GM23338 (cell line): ENCODE measurements around the gene CMIP. TPM values are rescaled to one million over a fixed set of nuclear protein-coding genes. Genes with fewer than 3 reads are reported as not detected.

ENCODE experiments used
- ATAC-seq: fragments of 200-7000 bp; cut with Tn5 transposase; 3 replicates; pipeline ENCODE4 v1.9.1; 2020
- DNase-seq: peaks from one replicate; pipeline ENCODE4 v3.0.0-alpha.2; 2015; ENCODE audit warnings: low spot score
- H2AFZ ChIP-seq: fragments of 200-600 bp; sonication (generic); 2 replicates; pipeline ENCODE4 v1.8.0; 2016; ENCODE audit warnings: antibody characterized with exemption, mild to moderate bottlenecking, moderate library complexity
- H3F3A ChIP-seq: fragments of 200-600 bp; sonication (generic); replicated peaks from 2 replicates; pipeline ENCODE4 v1.8.0; 2017; ENCODE audit warnings: antibody characterized with exemption, mixed run types, low read depth
- H3K27ac ChIP-seq: fragments of 200-600 bp; sonication (generic); 2 replicates; pipeline ENCODE4 v1.6.1; 2016; ENCODE audit warnings: low read depth
- H3K27me3 ChIP-seq: fragments of 200-600 bp; sonication (generic); 2 replicates; pipeline ENCODE4 v1.8.0; 2016; ENCODE audit warnings: mild to moderate bottlenecking, mixed run types, moderate library complexity; ENCODE audit not compliant: insufficient read depth
- H3K36me3 ChIP-seq: fragments of 200-600 bp; sonication (generic); 2 replicates; pipeline ENCODE4 v1.8.0; 2016; ENCODE audit warnings: mild to moderate bottlenecking; ENCODE audit not compliant: insufficient read depth
- H3K4me1 ChIP-seq: fragments of 200-600 bp; sonication (generic); 2 replicates; pipeline ENCODE4 v1.8.0; 2016; ENCODE audit warnings: mild to moderate bottlenecking, moderate library complexity; ENCODE audit not compliant: insufficient read depth
- H3K4me2 ChIP-seq: fragments of 200-600 bp; sonication (generic); 2 replicates; pipeline ENCODE4 v1.7.1; 2017; ENCODE audit warnings: mixed run types
- H3K4me3 ChIP-seq: fragments of 200-600 bp; sonication (generic); 2 replicates; pipeline ENCODE4 v1.6.1; 2016; ENCODE audit warnings: mixed run types
- H3K79me2 ChIP-seq: fragments of 200-600 bp; sonication (generic); replicated peaks from 2 replicates; pipeline ENCODE4 v1.8.0; 2017; ENCODE audit warnings: mild to moderate bottlenecking; ENCODE audit not compliant: insufficient read depth
- H3K9me2 ChIP-seq: fragments of 200-600 bp; sonication (generic); 2 replicates; pipeline ENCODE4 v1.8.0; 2017; ENCODE audit not compliant: insufficient read depth
- H4K20me1 ChIP-seq: fragments of 200-600 bp; sonication (generic); replicated peaks from 2 replicates; pipeline ENCODE4 v1.8.0; 2017; ENCODE audit warnings: mild to moderate bottlenecking; ENCODE audit not compliant: insufficient read depth
- H3K27ac Mint-ChIP-seq: 2 replicates; pipeline ENCODE4 v1.8.0; 2020; ENCODE audit warnings: inconsistent platforms, mild to moderate bottlenecking, moderate library complexity, mixed read lengths
- H3K27me3 Mint-ChIP-seq: 3 replicates; pipeline ENCODE4 v1.8.0; 2022; ENCODE audit warnings: low read depth, mild to moderate bottlenecking, moderate library complexity, mixed read lengths, inconsistent platforms; ENCODE audit not compliant: insufficient read depth, poor library complexity
- H3K36me3 Mint-ChIP-seq: 3 replicates; pipeline ENCODE4 v1.8.0; 2021; ENCODE audit warnings: low read depth, mild to moderate bottlenecking, inconsistent platforms, moderate library complexity, mixed read lengths
- H3K4me1 Mint-ChIP-seq: 3 replicates; pipeline ENCODE4 v1.8.0; 2020; ENCODE audit warnings: mild to moderate bottlenecking, inconsistent platforms, mixed read lengths
- H3K4me3 Mint-ChIP-seq: 3 replicates; pipeline ENCODE4 v1.8.0; 2021; ENCODE audit warnings: moderate library complexity, mild to moderate bottlenecking, inconsistent platforms, mixed read lengths
- H3K9me3 Mint-ChIP-seq: 3 replicates; pipeline ENCODE4 v1.8.0; 2020; ENCODE audit warnings: moderate library complexity, mild to moderate bottlenecking, inconsistent platforms, mixed read lengths
- CREB1 ChIP-seq: fragments of 250-450 bp; sonication (Bioruptor Pico); IDR thresholded peaks from 2 replicates; pipeline ENCODE4 v1.5.0; 2020; ENCODE audit warnings: low read depth, mild to moderate bottlenecking, moderate library complexity
- EZH2 ChIP-seq: fragments of 200-600 bp; sonication (generic); IDR thresholded peaks from one replicate; pipeline ENCODE4 v1.8.0; 2017; ENCODE audit warnings: antibody characterized with exemption, mild to moderate bottlenecking, low read depth; ENCODE audit not compliant: unreplicated experiment
- EZH2phosphoT487 ChIP-seq: fragments of 200-600 bp; sonication (generic); IDR thresholded peaks from one replicate; pipeline ENCODE4 v1.8.1; 2018; ENCODE audit warnings: antibody characterized with exemption; ENCODE audit not compliant: unreplicated experiment
- JUNB ChIP-seq: IDR thresholded peaks from one replicate; pipeline ENCODE4 v1.6.1; 2016; ENCODE audit warnings: antibody characterized with exemption; ENCODE audit not compliant: unreplicated experiment
- NANOG ChIP-seq: IDR thresholded peaks from 2 replicates; pipeline ENCODE4 v1.6.1; 2016; ENCODE audit warnings: antibody characterized with exemption, borderline replicate concordance
- POLR2AphosphoS5 ChIP-seq: IDR thresholded peaks from 2 replicates; pipeline ENCODE4 v1.6.1; 2016; ENCODE audit warnings: antibody characterized with exemption, low read depth
- STAT1 ChIP-seq: IDR thresholded peaks from one replicate; pipeline ENCODE4 v1.6.1; 2016; ENCODE audit warnings: antibody characterized with exemption; ENCODE audit not compliant: unreplicated experiment
- ZNF114 ChIP-seq: fragments of 250-450 bp; sonication (Bioruptor Pico); IDR thresholded peaks from 2 replicates; pipeline ENCODE4 v1.5.0; 2020; ENCODE audit warnings: mild to moderate bottlenecking, moderate library complexity
- ZNF331 ChIP-seq: fragments of 250-450 bp; sonication (Bioruptor Pico); IDR thresholded peaks from 2 replicates; pipeline ENCODE4 v1.5.0; 2020; ENCODE audit warnings: low read depth, mild to moderate bottlenecking, moderate library complexity
- polyA plus RNA-seq: library from polyadenylated mRNA; unstranded; fragments of >200 nt; fragmentation: Nextera tagmentation; extraction: Ambion mirVana; gene quantifications from 2 replicates; pipeline ENCODE4 v1.2.1, GENCODE V29; 2016
- total RNA-seq: library from RNA; depleted of rRNA; stranded (reverse); fragments of >200 nt; shearing (Covaris generic); gene quantifications from 2 replicates; pipeline ENCODE4 v1.2.3, GENCODE V29; 2014
- TF ChIP-seq, protein P1 (sequence below), 2 experiments: fragments of 200-600 bp in 1 of 2; sonication (generic) in 1 of 2; conservative IDR thresholded peaks; 2 replicates each; pipeline versions ENCODE4 v1.5.1 to v1.6.1; 2016 to 2017; ENCODE audit warnings: antibody characterized with exemption in 2 of 2, low read depth in 2 of 2, mild to moderate bottlenecking in 2 of 2, moderate library complexity in 1 of 2
- TF ChIP-seq, protein P2 (sequence below): IDR thresholded peaks from 2 replicates; pipeline ENCODE4 v1.6.1; 2016; ENCODE audit warnings: antibody characterized with exemption
- TF ChIP-seq, protein P3 (sequence below): IDR thresholded peaks from one replicate; pipeline ENCODE4 v1.6.1; 2018; ENCODE audit warnings: antibody characterized with exemption; ENCODE audit not compliant: unreplicated experiment
- TF ChIP-seq, protein P4 (sequence below): fragments of 250-450 bp; sonication (Bioruptor Pico); IDR thresholded peaks from 2 replicates; pipeline ENCODE4 v1.5.0; 2020; ENCODE audit warnings: mild to moderate bottlenecking, moderate library complexity

The CMIP gene
- total and polyA plus RNA-seq, 2 experiments from 2014 or later = 9.5 to 62.3 TPM

DNA sequence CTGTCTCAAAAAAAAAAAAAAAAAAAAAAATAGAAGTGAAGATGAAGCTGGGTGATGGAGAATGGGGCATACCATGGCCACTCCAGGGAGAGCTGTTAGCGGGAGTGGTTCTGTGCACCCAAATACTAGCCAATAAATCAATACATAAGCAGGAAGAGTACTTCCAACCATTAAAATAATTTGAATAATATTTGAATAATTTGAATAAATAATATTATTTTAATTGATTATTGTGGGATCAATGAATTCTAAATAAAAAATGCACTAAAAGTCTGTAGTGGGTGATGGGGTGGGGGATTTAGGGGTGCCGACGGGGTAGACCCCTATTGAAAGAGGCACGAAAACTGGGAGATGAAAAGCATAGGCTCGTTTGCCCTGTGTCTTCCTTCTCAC, 41.4 kb upstream of the CMIP start:
- no peak for ATAC-seq
- Histone ChIP-seq H3K79me2 (no peaks in the 10 kb centered on the region), H4K20me1 (no peaks in the 10 kb centered on the region), H3K4me2 (no peak overlapping the region), H3K9me2 (no peaks in the 10 kb centered on the region), H3K4me3 (no peak overlapping the region), H3F3A (no peaks in the 10 kb centered on the region), H3K27ac (no peak overlapping the region), H3K36me3 (no peaks in the 10 kb centered on the region), H3K4me1 (no peaks in the 10 kb centered on the region), H2AFZ (no peak overlapping the region), H3K27me3 (no peaks in the 10 kb centered on the region; the same call in 1 of the 2 replicates)
- H3K4me3 Mint-ChIP-seq = no peak overlapping the region
- DNase-seq = no peak
- TF ChIP-seq, protein P1, sequence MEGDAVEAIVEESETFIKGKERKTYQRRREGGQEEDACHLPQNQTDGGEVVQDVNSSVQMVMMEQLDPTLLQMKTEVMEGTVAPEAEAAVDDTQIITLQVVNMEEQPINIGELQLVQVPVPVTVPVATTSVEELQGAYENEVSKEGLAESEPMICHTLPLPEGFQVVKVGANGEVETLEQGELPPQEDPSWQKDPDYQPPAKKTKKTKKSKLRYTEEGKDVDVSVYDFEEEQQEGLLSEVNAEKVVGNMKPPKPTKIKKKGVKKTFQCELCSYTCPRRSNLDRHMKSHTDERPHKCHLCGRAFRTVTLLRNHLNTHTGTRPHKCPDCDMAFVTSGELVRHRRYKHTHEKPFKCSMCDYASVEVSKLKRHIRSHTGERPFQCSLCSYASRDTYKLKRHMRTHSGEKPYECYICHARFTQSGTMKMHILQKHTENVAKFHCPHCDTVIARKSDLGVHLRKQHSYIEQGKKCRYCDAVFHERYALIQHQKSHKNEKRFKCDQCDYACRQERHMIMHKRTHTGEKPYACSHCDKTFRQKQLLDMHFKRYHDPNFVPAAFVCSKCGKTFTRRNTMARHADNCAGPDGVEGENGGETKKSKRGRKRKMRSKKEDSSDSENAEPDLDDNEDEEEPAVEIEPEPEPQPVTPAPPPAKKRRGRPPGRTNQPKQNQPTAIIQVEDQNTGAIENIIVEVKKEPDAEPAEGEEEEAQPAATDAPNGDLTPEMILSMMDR (conservative IDR thresholded peaks at IDR 0.05; ENCODE audit: low read depth in 2 of 2) = no peak
- TF ChIP-seq NANOG = no peak
- TF ChIP-seq, protein P2, sequence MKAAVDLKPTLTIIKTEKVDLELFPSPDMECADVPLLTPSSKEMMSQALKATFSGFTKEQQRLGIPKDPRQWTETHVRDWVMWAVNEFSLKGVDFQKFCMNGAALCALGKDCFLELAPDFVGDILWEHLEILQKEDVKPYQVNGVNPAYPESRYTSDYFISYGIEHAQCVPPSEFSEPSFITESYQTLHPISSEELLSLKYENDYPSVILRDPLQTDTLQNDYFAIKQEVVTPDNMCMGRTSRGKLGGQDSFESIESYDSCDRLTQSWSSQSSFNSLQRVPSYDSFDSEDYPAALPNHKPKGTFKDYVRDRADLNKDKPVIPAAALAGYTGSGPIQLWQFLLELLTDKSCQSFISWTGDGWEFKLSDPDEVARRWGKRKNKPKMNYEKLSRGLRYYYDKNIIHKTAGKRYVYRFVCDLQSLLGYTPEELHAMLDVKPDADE = no peak
- TF ChIP-seq ZNF331 (CRISPR knock-in tag) = no peak
- TF ChIP-seq JUNB = no peak
- TF ChIP-seq EZH2phosphoT487 = no peak
- TF ChIP-seq, protein P3, sequence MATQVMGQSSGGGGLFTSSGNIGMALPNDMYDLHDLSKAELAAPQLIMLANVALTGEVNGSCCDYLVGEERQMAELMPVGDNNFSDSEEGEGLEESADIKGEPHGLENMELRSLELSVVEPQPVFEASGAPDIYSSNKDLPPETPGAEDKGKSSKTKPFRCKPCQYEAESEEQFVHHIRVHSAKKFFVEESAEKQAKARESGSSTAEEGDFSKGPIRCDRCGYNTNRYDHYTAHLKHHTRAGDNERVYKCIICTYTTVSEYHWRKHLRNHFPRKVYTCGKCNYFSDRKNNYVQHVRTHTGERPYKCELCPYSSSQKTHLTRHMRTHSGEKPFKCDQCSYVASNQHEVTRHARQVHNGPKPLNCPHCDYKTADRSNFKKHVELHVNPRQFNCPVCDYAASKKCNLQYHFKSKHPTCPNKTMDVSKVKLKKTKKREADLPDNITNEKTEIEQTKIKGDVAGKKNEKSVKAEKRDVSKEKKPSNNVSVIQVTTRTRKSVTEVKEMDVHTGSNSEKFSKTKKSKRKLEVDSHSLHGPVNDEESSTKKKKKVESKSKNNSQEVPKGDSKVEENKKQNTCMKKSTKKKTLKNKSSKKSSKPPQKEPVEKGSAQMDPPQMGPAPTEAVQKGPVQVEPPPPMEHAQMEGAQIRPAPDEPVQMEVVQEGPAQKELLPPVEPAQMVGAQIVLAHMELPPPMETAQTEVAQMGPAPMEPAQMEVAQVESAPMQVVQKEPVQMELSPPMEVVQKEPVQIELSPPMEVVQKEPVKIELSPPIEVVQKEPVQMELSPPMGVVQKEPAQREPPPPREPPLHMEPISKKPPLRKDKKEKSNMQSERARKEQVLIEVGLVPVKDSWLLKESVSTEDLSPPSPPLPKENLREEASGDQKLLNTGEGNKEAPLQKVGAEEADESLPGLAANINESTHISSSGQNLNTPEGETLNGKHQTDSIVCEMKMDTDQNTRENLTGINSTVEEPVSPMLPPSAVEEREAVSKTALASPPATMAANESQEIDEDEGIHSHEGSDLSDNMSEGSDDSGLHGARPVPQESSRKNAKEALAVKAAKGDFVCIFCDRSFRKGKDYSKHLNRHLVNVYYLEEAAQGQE = no peak
- TF ChIP-seq CREB1 (CRISPR knock-in tag) = no peak
- TF ChIP-seq EZH2 = no peak
- no peak for TF ChIP-seq ZNF114 (CRISPR knock-in tag)
- no peak for TF ChIP-seq STAT1
- TF ChIP-seq POLR2AphosphoS5 = no peak
- TF ChIP-seq, protein P4, sequence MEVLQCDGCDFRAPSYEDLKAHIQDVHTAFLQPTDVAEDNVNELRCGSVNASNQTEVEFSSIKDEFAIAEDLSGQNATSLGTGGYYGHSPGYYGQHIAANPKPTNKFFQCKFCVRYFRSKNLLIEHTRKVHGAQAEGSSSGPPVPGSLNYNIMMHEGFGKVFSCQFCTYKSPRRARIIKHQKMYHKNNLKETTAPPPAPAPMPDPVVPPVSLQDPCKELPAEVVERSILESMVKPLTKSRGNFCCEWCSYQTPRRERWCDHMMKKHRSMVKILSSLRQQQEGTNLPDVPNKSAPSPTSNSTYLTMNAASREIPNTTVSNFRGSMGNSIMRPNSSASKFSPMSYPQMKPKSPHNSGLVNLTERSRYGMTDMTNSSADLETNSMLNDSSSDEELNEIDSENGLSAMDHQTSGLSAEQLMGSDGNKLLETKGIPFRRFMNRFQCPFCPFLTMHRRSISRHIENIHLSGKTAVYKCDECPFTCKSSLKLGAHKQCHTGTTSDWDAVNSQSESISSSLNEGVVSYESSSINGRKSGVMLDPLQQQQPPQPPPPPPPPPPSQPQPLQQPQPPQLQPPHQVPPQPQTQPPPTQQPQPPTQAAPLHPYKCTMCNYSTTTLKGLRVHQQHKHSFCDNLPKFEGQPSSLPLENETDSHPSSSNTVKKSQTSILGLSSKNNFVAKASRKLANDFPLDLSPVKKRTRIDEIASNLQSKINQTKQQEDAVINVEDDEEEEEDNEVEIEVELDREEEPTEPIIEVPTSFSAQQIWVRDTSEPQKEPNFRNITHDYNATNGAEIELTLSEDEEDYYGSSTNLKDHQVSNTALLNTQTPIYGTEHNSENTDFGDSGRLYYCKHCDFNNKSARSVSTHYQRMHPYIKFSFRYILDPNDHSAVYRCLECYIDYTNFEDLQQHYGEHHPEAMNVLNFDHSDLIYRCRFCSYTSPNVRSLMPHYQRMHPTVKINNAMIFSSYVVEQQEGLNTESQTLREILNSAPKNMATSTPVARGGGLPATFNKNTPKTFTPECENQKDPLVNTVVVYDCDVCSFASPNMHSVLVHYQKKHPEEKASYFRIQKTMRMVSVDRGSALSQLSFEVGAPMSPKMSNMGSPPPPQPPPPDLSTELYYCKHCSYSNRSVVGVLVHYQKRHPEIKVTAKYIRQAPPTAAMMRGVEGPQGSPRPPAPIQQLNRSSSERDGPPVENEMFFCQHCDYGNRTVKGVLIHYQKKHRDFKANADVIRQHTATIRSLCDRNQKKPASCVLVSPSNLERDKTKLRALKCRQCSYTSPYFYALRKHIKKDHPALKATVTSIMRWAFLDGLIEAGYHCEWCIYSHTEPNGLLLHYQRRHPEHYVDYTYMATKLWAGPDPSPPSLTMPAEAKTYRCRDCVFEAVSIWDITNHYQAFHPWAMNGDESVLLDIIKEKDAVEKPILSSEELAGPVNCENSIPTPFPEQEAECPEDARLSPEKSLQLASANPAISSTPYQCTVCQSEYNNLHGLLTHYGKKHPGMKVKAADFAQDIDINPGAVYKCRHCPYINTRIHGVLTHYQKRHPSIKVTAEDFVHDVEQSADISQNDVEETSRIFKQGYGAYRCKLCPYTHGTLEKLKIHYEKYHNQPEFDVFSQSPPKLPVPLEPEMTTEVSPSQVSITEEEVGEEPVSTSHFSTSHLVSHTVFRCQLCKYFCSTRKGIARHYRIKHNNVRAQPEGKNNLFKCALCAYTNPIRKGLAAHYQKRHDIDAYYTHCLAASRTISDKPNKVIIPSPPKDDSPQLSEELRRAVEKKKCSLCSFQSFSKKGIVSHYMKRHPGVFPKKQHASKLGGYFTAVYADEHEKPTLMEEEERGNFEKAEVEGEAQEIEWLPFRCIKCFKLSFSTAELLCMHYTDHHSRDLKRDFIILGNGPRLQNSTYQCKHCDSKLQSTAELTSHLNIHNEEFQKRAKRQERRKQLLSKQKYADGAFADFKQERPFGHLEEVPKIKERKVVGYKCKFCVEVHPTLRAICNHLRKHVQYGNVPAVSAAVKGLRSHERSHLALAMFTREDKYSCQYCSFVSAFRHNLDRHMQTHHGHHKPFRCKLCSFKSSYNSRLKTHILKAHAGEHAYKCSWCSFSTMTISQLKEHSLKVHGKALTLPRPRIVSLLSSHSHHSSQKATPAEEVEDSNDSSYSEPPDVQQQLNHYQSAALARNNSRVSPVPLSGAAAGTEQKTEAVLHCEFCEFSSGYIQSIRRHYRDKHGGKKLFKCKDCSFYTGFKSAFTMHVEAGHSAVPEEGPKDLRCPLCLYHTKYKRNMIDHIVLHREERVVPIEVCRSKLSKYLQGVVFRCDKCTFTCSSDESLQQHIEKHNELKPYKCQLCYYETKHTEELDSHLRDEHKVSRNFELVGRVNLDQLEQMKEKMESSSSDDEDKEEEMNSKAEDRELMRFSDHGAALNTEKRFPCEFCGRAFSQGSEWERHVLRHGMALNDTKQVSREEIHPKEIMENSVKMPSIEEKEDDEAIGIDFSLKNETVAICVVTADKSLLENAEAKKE (CRISPR knock-in tag) = no peak
- no peaks in the 10 kb centered on the region for H3K36me3 Mint-ChIP-seq
- H3K9me3 Mint-ChIP-seq = no peaks in the 10 kb centered on the region
- no peak overlapping the region for H3K27ac Mint-ChIP-seq
- peaks cover 2% of the 10 kb centered on the region; the same call in 1 of the 3 replicates for H3K4me1 Mint-ChIP-seq
- peaks cover 6% of the 10 kb centered on the region for H3K27me3 Mint-ChIP-seq
